ENCODE results near the gene PDE8B. TPM values are rescaled to one million over a fixed set of nuclear protein-coding genes. Genes with fewer than 3 reads are reported as not detected.

PDE8B gene
- total and polyA plus RNA-seq, 8 donors, result 2.9 to 11.9 (median 6.9) TPM

Other genes with a start within 250 kb of the PDE8B start
- gene AGGF1, start 180.3 kb upstream of the PDE8B start, total RNA-seq, result 10 to 100 TPM in 2 of 6 donors, 1 to 10 TPM in 4; 7.7 to 12.9 (median 9.3) TPM
- 1 to 10 TPM; 3.7 to 7.6 TPM for gene AGGF1, start 180.3 kb upstream of the PDE8B start, polyA plus RNA-seq
- 10 to 100 TPM in 4 of 6 donors, 1 to 10 TPM in 2; 7.3 to 20.8 (median 11.0) TPM for gene ZBED3, start 123.4 kb upstream of the PDE8B start, total RNA-seq
- gene ZBED3, start 123.4 kb upstream of the PDE8B start, polyA plus RNA-seq, result 1 to 10 TPM; 4.2 to 6.7 TPM

Data from pancreas (tissue), 8 donors.